Measurements from ENCODE around the gene STIL.
"Not testable (repeated sequence)": the region's sequence is repeated elsewhere in the genome, so short reads cannot be mapped to it uniquely, and the experiment has no call there.

The STIL gene

GRCh38 chr1:47313915-47314664, at the start of gene STIL:
Gene STIL (minus strand): TSS chr1:47314147. CDS start chr1:47310319, 3,828 bp downstream.
- peak; percentile 100 for DNase-seq

- no peak for DNase-seq
Measured at GRCh38 chr1:47362828-47363227, 48.9 kb upstream of the STIL start.

GRCh38 chr1:47361380-47361779, 47.4 kb upstream of the STIL start:
- no peak for DNase-seq

- DNase-seq, result peak; percentile 34
Measured at GRCh38 chr1:47351305-47351704, 37.4 kb upstream of the STIL start.

GRCh38 chr1:47348246-47348645, 34.3 kb upstream of the STIL start:
- DNase-seq, result no peak

GRCh38 chr1:47347735-47348134, 33.8 kb upstream of the STIL start:
- no peak for DNase-seq

- DNase-seq, result not testable (repeated sequence)
Measured at GRCh38 chr1:47346979-47347378, 33.0 kb upstream of the STIL start.

GRCh38 chr1:47340227-47340626, 26.3 kb upstream of the STIL start:
- DNase-seq, result no peak

- no peak for DNase-seq
Measured at GRCh38 chr1:47338249-47339077, 24.5 kb upstream of the STIL start.

- DNase-seq, result no peak
Measured at GRCh38 chr1:47337350-47337749, 23.4 kb upstream of the STIL start.

GRCh38 chr1:47334765-47335435, 21.0 kb upstream of the STIL start:
- no peak for DNase-seq

- peak; percentile 97 for DNase-seq
Measured at GRCh38 chr1:47333922-47334764, 20.2 kb upstream of the STIL start.

- peak; percentile 97 for DNase-seq
Measured at GRCh38 chr1:47333578-47333921, 19.6 kb upstream of the STIL start, which contains the start of gene CMPK1. Gene CMPK1 (plus strand): TSS chr1:47333790. CDS start chr1:47333946, 156 bp downstream.

- peak; percentile 63 for DNase-seq
Measured at GRCh38 chr1:47332779-47333577, 19.0 kb upstream of the STIL start.

- DNase-seq, result no peak
Measured at GRCh38 chr1:47331875-47332274, 17.9 kb upstream of the STIL start.

- no peak for DNase-seq
Measured at GRCh38 chr1:47330212-47330611, 16.3 kb upstream of the STIL start.

- DNase-seq, result no peak
Measured at GRCh38 chr1:47328992-47329391, 15.0 kb upstream of the STIL start.

- no peak for DNase-seq
Measured at GRCh38 chr1:47326271-47326670, 12.3 kb upstream of the STIL start.

GRCh38 chr1:47325528-47325927, 11.6 kb upstream of the STIL start:
- DNase-seq, result peak; percentile 98

- DNase-seq, result peak; percentile 41
Measured at GRCh38 chr1:47324682-47325081, 10.7 kb upstream of the STIL start.

GRCh38 chr1:47323599-47324031, 9.7 kb upstream of the STIL start:
- peak; percentile 74 for DNase-seq

- not testable (repeated sequence) for DNase-seq
Measured at GRCh38 chr1:47319968-47320367, 6.0 kb upstream of the STIL start.

All from DMS53 (cell line).